Calu3 (cell line): ENCODE data around the gene IGSF9B. TPM values are rescaled to one million over a fixed set of nuclear protein-coding genes. Genes with fewer than 3 reads are reported as not detected.

Source experiments
- BruUV-seq: library from RNA; stranded (reverse); fragments of 400-500 nt; replicated peaks from 2 replicates; lab custom pipeline; 2021; lab: Mats Ljungman, UMichigan
- CTCF ChIA-PET: fragments of 300-600 bp; sonication (Branson Sonifier 250); formaldehyde crosslinking; loops from one replicate; lab custom pipeline; 2022; ENCODE audit warnings: antibody characterized with exemption; lab: Charles Lee
- DNase-seq: peaks from one replicate; pipeline ENCODE4 v3.0.0; 2022
- H3K27ac Mint-ChIP-seq: one replicate; pipeline ENCODE4 v1.8.0; 2022; ENCODE audit warnings: mixed read lengths; ENCODE audit not compliant: unreplicated experiment
- H3K27me3 Mint-ChIP-seq: one replicate; pipeline ENCODE4 v1.8.0; 2022; ENCODE audit warnings: mixed read lengths; ENCODE audit not compliant: unreplicated experiment
- H3K36me3 Mint-ChIP-seq: one replicate; pipeline ENCODE4 v1.8.0; 2022; ENCODE audit warnings: mild to moderate bottlenecking, moderate library complexity, mixed read lengths; ENCODE audit not compliant: insufficient read depth, unreplicated experiment
- H3K4me1 Mint-ChIP-seq: one replicate; pipeline ENCODE4 v1.8.0; 2022; ENCODE audit warnings: mild to moderate bottlenecking, low read depth, mixed read lengths; ENCODE audit not compliant: unreplicated experiment
- H3K4me3 Mint-ChIP-seq: one replicate; pipeline ENCODE4 v1.8.0; 2022; ENCODE audit warnings: mild to moderate bottlenecking, low read depth, moderate library complexity, mixed read lengths; ENCODE audit not compliant: unreplicated experiment
- H3K9me3 Mint-ChIP-seq: one replicate; pipeline ENCODE4 v1.8.0; 2022; ENCODE audit warnings: low read depth, mixed read lengths; ENCODE audit not compliant: unreplicated experiment
- CTCF ChIP-seq: fragments of 200-600 bp; IDR thresholded peaks from one replicate; pipeline ENCODE4 v1.8.0; 2022; ENCODE audit warnings: antibody characterized with exemption; ENCODE audit not compliant: unreplicated experiment
- intact Hi-C: fragments of 100-400 bp; cut with micrococcal nuclease; formaldehyde crosslinking; loops from one replicate; pipeline ENCODE4 v1.10.0; 2022; ENCODE audit not compliant: unreplicated experiment
- total RNA-seq: library from RNA; stranded (reverse); gene quantifications from 2 replicates; pipeline ENCODE4 v1.2.3, GENCODE V29; 2022

The IGSF9B gene
- total RNA-seq, 1 experiment from 2014 or later = 13.2 TPM

- H3K27me3 Mint-ChIP-seq = peaks cover 17% of the 10 kb centered on the region
- H3K9me3 Mint-ChIP-seq = peaks cover 11% of the 10 kb centered on the region
- H3K36me3 Mint-ChIP-seq = no peaks in the 10 kb centered on the region
- no TSS peak for BruUV-seq
- no peak for DNase-seq
- no peak overlapping the region for H3K27ac Mint-ChIP-seq
- CTCF ChIA-PET = no interaction called here
- H3K4me1 Mint-ChIP-seq = no peaks in the 10 kb centered on the region
- TF ChIP-seq CTCF = no peak
- H3K4me3 Mint-ChIP-seq = no peak overlapping the region
- intact Hi-C loops = no loop called here
Measured at GRCh38 chr11:133889188-133889587, 67.6 kb downstream of the IGSF9B start.

- Mint-ChIP-seq H3K4me1 (no peaks in the 10 kb centered on the region), H3K4me3 (no peak overlapping the region), H3K9me3 (peaks cover 19% of the 10 kb centered on the region), H3K27me3 (peaks cover 14% of the 10 kb centered on the region), H3K27ac (no peak overlapping the region), H3K36me3 (no peaks in the 10 kb centered on the region)
- CTCF ChIA-PET = no interaction called here
- TF ChIP-seq CTCF = no peak
- intact Hi-C loops = no loop called here
- no TSS peak for BruUV-seq
- DNase-seq = no peak
Measured at GRCh38 chr11:133887692-133888332, 69.0 kb downstream of the IGSF9B start.

- CTCF ChIA-PET = no interaction called here
- TF ChIP-seq CTCF = no peak
- DNase-seq = no peak
- no peaks in the 10 kb centered on the region for H3K27me3 Mint-ChIP-seq
- no TSS peak for BruUV-seq
- H3K36me3 Mint-ChIP-seq = no peaks in the 10 kb centered on the region
- H3K4me3 Mint-ChIP-seq = no peak overlapping the region
- intact Hi-C loops = no loop called here
- H3K4me1 Mint-ChIP-seq = no peaks in the 10 kb centered on the region
- peaks cover 16% of the 10 kb centered on the region for H3K9me3 Mint-ChIP-seq
- H3K27ac Mint-ChIP-seq = no peak overlapping the region
Measured at GRCh38 chr11:133886029-133886428, 70.7 kb downstream of the IGSF9B start.

- peaks cover 4% of the 10 kb centered on the region for H3K9me3 Mint-ChIP-seq
- CTCF ChIA-PET = no interaction called here
- BruUV-seq = no TSS peak
- H3K36me3 Mint-ChIP-seq = no peaks in the 10 kb centered on the region
- H3K27ac Mint-ChIP-seq = no peak overlapping the region
- H3K4me1 Mint-ChIP-seq = no peaks in the 10 kb centered on the region
- H3K27me3 Mint-ChIP-seq = no peaks in the 10 kb centered on the region
- no peak for DNase-seq
- no peak overlapping the region for H3K4me3 Mint-ChIP-seq
- intact Hi-C loops = no loop called here
- no peak for TF ChIP-seq CTCF
Measured at GRCh38 chr11:133872160-133872559, 84.6 kb downstream of the IGSF9B start.
